HEK293 (cell line): ENCODE measurements around the gene KCNJ16.

ENCODE experiments used
- CTCF ChIP-seq: fragments of 450-650 bp; formaldehyde crosslinking; IDR thresholded peaks from 2 replicates; pipeline ENCODE4 v1.5.1; 2016; ENCODE audit warnings: missing biosample characterization, missing genetic modification characterization
- KLF16 ChIP-seq: fragments of 450-650 bp; formaldehyde crosslinking; IDR thresholded peaks from 2 replicates; pipeline ENCODE4 v1.5.1; 2017; ENCODE audit warnings: missing biosample characterization, missing genetic modification characterization
- SALL2 ChIP-seq: fragments of 450-650 bp; formaldehyde crosslinking; IDR thresholded peaks from 2 replicates; pipeline ENCODE4 v1.5.0; 2017; ENCODE audit warnings: missing biosample characterization, mild to moderate bottlenecking, missing genetic modification characterization, borderline replicate concordance
- ZNF23 ChIP-seq: fragments of 450-650 bp; formaldehyde crosslinking; IDR thresholded peaks from 2 replicates; pipeline ENCODE4 v1.5.1; 2016; ENCODE audit warnings: missing biosample characterization, missing genetic modification characterization, borderline replicate concordance
- ZNF248 ChIP-seq: fragments of 450-650 bp; formaldehyde crosslinking; IDR thresholded peaks from 2 replicates; pipeline ENCODE4 v1.5.1; 2017; ENCODE audit warnings: missing biosample characterization, missing genetic modification characterization
- ZNF473 ChIP-seq: fragments of 450-650 bp; formaldehyde crosslinking; IDR thresholded peaks from 2 replicates; pipeline ENCODE4 v1.5.1; 2017; ENCODE audit warnings: missing biosample characterization, missing genetic modification characterization
- ZNF48 ChIP-seq: fragments of 450-650 bp; formaldehyde crosslinking; IDR thresholded peaks from 2 replicates; pipeline ENCODE4 v1.5.1; 2016; ENCODE audit warnings: missing biosample characterization, missing genetic modification characterization
- ZNF548 ChIP-seq: fragments of 450-650 bp; formaldehyde crosslinking; IDR thresholded peaks from 2 replicates; pipeline ENCODE4 v1.5.1; 2016; ENCODE audit warnings: missing biosample characterization, missing genetic modification characterization
- TF ChIP-seq, protein P1 (sequence below): sonication (generic); formaldehyde crosslinking; IDR thresholded peaks from 2 replicates; pipeline ENCODE4 v1.8.1; 2022; ENCODE audit warnings: mild to moderate bottlenecking, moderate library complexity, missing genetic modification reagents
- TF ChIP-seq, protein P2 (sequence below): fragments of 450-650 bp; formaldehyde crosslinking; conservative IDR thresholded peaks from 2 replicates; pipeline ENCODE4 v1.5.1; 2016; ENCODE audit warnings: low read depth, missing biosample characterization, missing genetic modification characterization
- TF ChIP-seq, protein P3 (sequence below): fragments of 450-650 bp; formaldehyde crosslinking; IDR thresholded peaks from 2 replicates; pipeline ENCODE4 v1.5.1; 2016; ENCODE audit warnings: missing biosample characterization, missing genetic modification characterization, low read depth

DNA sequence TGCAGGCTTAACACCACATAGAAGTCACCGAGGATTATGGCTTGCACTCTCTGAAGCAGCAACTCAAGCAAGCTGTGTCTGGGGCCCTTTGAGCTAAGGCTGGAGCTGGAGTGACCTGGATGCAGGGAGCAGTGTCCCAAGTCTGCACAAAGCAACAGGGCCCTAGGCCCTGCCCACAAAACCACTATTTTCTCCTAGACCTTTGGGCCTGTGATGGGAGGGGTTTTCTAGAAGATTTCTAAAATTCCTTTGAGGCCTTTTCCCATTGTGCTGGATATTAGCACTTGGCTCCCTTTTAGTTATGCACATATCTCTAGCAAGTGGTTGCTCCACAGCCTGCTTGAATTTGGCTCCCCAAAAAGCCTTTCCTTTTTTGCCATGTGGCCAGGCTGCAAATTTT, 44.5 kb downstream of the KCNJ16 start:
- TF ChIP-seq CTCF (tag by site-specific recombination) (no peak), SALL2 (no peak), ZNF473 (tag by site-specific recombination) (no peak), ZNF48 (tag by site-specific recombination) (no peak), KLF16 (no peak), ZNF548 (no peak), ZNF23 (tag by site-specific recombination) (no peak), ZNF248 (tag by site-specific recombination) (no peak)
- TF ChIP-seq, protein P1, sequence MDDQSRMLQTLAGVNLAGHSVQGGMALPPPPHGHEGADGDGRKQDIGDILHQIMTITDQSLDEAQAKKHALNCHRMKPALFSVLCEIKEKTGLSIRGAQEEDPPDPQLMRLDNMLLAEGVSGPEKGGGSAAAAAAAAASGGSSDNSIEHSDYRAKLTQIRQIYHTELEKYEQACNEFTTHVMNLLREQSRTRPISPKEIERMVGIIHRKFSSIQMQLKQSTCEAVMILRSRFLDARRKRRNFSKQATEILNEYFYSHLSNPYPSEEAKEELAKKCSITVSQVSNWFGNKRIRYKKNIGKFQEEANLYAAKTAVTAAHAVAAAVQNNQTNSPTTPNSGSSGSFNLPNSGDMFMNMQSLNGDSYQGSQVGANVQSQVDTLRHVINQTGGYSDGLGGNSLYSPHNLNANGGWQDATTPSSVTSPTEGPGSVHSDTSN (CRISPR knock-in tag): no peak
- TF ChIP-seq, protein P2, sequence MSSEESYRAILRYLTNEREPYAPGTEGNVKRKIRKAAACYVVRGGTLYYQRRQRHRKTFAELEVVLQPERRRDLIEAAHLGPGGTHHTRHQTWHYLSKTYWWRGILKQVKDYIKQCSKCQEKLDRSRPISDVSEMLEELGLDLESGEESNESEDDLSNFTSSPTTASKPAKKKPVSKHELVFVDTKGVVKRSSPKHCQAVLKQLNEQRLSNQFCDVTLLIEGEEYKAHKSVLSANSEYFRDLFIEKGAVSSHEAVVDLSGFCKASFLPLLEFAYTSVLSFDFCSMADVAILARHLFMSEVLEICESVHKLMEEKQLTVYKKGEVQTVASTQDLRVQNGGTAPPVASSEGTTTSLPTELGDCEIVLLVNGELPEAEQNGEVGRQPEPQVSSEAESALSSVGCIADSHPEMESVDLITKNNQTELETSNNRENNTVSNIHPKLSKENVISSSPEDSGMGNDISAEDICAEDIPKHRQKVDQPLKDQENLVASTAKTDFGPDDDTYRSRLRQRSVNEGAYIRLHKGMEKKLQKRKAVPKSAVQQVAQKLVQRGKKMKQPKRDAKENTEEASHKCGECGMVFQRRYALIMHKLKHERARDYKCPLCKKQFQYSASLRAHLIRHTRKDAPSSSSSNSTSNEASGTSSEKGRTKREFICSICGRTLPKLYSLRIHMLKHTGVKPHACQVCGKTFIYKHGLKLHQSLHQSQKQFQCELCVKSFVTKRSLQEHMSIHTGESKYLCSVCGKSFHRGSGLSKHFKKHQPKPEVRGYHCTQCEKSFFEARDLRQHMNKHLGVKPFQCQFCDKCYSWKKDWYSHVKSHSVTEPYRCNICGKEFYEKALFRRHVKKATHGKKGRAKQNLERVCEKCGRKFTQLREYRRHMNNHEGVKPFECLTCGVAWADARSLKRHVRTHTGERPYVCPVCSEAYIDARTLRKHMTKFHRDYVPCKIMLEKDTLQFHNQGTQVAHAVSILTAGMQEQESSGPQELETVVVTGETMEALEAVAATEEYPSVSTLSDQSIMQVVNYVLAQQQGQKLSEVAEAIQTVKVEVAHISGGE (tag by site-specific recombination): no peak
- TF ChIP-seq, protein P3, sequence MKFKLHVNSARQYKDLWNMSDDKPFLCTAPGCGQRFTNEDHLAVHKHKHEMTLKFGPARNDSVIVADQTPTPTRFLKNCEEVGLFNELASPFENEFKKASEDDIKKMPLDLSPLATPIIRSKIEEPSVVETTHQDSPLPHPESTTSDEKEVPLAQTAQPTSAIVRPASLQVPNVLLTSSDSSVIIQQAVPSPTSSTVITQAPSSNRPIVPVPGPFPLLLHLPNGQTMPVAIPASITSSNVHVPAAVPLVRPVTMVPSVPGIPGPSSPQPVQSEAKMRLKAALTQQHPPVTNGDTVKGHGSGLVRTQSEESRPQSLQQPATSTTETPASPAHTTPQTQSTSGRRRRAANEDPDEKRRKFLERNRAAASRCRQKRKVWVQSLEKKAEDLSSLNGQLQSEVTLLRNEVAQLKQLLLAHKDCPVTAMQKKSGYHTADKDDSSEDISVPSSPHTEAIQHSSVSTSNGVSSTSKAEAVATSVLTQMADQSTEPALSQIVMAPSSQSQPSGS (tag by site-specific recombination): no peak
